Left cardiac atrium (tissue), 4 donors: ENCODE data around the gene ZNF562. TPM values are rescaled to one million over a fixed set of nuclear protein-coding genes. Genes with fewer than 3 reads are reported as not detected.
"Not testable (repeated sequence)": the region's sequence is repeated elsewhere in the genome, so short reads cannot be mapped to it uniquely, and the experiment has no call there.

Experiments used
- ATAC-seq, 2 donors: fragments of 200-7000 bp; cut with Tn5 transposase; one replicate each; pipeline ENCODE4 v1.9.1; 2020; ENCODE audit warnings: mild to moderate bottlenecking in 2 of 2, moderate library complexity in 2 of 2
- DNase-seq: peaks from one replicate; pipeline ENCODE4 v3.0.0-alpha.2; 2020
- intact Hi-C, 2 donors: fragments of 100-400 bp; cut with DNase I; formaldehyde crosslinking; loops; one replicate each; pipeline versions ENCODE4 v1.14.1 to v1.15.1; 2022 to 2023
- total RNA-seq, 2 donors: library from RNA; stranded (reverse); fragmentation: NEBNext Ultra II Directional; extraction: Animal tissue kit (Norgen Biotek cat#: 25700); gene quantifications; one replicate each; pipeline ENCODE4 v1.2.1, GENCODE V29; 2021
- donor health status: DM: no; HTN: yes; CAD: no.
- donor health status: DM: no; HTN: yes; CAD: no; lungs with severe emphysema.
- donor health status: DM: yes; HTN: yes; CAD: no.
- donor health status: Dilated cardiomyopathy.

The ZNF562 gene
- total RNA-seq, 2 donors from 2014 or later = 21.8 to 27.5 TPM

DNA sequence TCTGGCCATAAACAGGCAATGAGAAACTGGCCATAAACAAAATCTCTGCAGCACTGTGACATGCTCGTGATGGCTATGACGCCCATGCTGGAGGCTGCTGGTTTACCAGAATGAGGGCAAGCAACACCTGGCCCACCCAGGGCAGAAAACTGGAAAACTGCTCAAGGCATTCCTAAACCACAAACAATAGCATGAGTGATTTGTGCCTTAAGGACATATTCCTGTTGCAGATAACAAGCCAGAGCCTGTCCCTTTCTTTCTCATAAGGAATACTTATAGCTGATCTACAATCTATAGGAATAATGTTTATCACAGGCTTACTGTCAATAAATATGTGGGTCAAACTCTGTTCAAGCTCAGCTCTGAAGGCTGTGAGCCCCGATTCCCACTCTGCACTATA is 23.4 kb downstream of the ZNF562 start:
- DNase-seq, intact Hi-C loops, ATAC-seq: not testable (repeated sequence)

DNA sequence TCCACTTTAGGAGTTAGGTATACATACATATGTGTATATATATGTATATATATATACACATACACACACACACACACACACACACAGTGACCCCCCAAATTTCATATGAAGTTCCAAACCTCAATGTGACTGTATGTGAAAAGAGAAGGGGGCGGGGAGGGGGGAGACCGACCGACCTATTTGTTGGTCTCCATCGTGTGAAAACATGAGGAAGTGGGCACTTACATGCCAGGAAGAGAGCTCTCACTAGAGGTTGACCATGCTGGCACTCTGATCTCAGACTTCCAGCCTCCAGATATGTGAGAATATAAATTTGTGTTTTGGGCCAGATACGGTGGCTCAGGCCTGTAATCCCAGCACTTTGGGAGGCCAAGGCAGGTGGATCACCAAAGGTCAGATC is 24.6 kb downstream of the ZNF562 start:
- intact Hi-C loops = no loop called here
- ATAC-seq = no peak
- DNase-seq = no peak

DNA sequence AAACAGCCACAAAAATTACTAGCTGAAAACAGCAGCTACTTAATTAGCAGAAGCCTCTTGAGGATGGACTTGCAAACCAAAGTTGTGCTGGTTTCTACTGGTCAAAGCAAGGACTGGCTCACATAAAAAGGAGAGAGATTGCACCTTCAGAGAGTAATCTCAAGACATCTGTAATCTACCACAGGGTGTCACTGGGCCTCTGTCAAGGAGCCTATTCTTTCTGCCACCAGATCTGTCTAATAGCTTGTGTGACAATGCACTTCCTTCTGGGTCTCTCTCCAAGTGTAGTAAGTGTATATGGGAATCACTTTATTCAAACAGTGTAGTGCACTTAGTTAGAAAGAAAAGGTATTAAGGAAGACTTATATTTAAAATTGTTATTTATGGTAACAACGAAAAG is 29.4 kb downstream of the ZNF562 start:
- ATAC-seq (no peak), DNase-seq (no peak)
- intact Hi-C loops = no loop called here

DNA sequence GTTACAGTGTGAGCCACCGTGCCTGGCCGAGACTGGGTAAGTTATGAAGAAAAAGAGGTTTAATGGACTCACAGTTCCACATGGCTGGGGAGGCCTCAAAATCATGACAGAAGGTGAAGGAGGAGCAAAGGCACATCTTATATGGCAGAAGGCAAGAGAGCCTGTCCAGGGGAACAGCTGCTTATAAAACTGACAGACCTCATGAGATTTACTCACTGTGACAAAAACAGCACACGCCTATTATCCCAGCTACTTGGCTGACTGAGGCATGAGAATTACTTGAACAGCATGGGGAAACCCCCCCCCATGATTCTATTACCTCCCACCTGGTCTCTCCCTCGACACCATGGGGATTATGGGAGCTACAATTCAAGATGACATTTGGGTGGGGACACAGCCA is 30.4 kb downstream of the ZNF562 start:
- intact Hi-C loops = no loop called here
- DNase-seq (no peak), ATAC-seq (no peak)

DNA sequence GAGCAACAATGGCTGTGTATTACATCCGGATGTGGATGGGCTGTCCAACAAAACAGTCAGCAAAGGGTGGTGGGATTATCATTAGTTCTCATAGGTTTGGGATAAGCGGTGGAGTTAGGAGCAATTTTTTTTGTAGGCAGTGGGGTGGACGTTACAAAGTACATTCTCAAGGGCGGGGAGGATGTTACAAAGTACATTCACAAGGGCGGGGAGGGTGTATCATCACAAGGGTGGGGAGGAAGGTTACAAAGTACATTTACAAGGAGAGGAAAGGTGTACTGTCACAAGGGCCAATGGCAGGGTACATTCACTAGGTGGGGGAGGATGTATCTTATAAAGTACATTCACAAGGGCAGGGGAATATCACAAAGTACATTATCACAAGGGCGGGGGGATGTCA is 33.1 kb downstream of the ZNF562 start:
- intact Hi-C loops = no loop called here
- ATAC-seq = no peak
- DNase-seq = no peak

DNA sequence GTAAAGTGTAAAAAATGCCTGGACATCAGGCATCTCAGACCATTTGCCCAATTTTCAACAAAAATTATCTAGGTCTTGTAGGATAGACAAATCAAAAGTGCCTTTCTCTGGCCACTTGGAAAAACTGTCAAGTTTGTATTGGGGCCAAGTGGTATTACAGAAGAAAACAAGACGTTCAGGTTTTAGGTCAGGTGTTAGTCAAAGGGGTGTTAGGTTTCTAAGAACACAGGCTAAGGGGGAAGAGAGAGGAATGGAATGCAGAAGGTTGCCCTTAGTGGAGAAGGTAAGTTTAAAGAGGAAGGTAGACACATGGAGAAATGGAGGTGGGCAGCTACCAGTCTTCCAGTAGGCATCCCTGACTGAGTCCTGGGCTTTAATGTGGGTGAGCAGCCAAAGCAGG is 33.9 kb downstream of the ZNF562 start:
- intact Hi-C loops = no loop called here
- DNase-seq = no peak
- no peak for ATAC-seq

DNA sequence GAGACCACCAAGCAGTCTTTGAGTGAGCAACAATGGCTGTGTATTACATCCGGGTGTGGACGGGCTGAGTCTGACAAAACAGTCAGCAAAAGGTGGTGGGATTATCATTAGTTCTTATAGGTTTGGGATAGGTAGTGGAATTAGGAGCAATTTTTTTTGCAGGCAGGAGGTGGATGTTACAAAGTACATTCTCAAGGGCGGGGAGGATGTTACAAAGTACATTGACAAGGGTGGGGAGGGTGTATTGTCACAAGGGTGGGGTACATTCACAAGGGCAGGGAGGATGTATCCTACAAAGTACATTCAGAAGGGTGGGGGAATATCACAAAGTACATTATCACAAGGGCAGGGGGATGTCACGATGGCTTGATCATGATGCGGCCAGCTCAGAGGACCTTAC is 38.9 kb downstream of the ZNF562 start:
- intact Hi-C loops = no loop called here
- DNase-seq = no peak
- ATAC-seq = no peak

DNA sequence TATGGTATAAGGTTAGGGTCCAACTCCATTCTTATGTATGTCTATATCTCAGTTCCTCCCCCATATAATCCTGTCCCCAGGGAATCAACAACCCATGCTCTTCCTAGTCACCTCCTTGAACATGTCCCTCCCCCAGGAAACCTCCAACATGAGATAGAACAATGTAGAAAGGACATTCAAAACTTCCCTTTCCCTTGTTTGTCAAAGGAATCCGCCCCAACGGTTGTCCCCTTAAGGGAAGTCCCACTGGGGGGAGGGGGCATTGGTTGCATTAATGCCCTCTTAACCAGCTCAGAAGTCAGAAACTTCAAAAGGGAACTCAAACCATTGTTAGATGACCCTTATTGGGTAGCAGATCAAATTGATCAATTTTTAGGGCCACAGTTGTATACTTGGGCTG is 47.0 kb downstream of the ZNF562 start:
- DNase-seq (no peak), ATAC-seq (no peak)
- intact Hi-C loops = loop anchor here in 1 of 2 donors (2.0 kb wide), 1 partner anchor 169 kb away; no protein-coding TSS in a partner anchor

DNA sequence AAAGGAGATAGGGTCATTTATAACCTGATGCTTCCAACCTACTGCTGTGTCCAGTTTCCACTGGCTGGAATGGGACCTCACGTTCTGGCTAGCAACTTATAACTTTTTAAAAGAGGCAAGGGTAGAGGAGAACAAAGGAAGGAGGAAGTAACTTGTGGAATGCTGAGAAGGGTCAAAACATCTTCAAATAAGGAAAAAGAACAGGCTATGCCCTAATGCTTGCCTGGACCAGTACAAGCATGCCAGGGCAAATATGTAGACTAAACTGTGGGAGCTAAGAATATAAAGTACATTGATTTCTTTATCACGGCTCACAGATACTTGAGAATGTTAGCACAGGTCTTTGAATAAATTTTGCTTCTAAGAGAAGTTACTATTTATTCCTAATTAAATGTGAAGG is 52.4 kb downstream of the ZNF562 start:
- DNase-seq (no peak), ATAC-seq (no peak)
- intact Hi-C loops = loop anchor here in 1 of 2 donors (5.0 kb wide), 1 partner anchor 170 kb away; no protein-coding TSS in a partner anchor

DNA sequence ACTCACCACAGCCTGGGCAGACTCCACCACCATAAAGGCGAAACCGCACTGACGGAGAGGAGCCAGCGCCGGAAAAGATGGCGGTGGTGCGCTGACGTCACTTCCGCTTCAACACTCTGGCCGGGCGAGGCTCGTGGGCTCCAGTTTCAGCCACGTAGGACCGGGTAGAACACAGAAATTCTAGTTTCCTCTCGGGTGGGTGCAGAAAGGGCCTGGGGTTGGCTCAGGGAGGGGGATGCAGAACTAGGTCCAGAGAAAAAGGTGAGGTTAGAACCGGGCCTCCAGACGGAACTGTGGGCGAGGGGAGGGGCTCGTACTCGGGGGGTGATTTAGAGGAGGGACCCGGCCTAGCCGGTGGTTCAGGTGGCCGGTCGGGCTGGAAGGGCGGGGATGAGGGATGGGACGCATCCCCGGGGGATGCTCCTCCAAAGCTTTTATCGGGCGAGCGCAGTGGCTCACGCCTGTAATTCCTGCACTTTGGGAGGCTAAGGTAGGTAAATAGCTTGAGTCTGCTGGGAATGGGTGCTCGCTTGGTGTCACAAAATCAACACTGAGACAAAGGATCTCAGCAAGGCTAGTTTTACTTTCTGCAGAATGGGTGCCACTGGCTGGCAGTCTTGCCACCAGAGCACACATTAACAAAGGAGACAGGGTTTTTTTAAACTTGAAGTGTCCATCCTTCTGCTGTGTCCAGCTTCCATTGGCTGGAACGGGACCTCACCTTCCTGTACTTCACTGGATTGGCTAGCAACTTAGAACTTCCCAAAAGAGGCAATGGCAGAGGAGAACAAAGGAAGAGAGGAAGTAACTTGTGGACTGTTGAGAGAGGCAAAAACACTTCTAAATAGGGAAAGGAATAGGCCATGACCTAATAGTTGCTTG is 53.5 kb downstream of the ZNF562 start, which contains the start of gene ZNF561:
Gene ZNF561, minus strand, starts transcription at position 77 of the 882 bp plus-strand sequence. CDS start 1,776 bp downstream, outside the sequence.
- intact Hi-C loops = loop anchor here in 1 of 2 donors (5.0 kb wide), 1 partner anchor 171 kb away; no protein-coding TSS in a partner anchor
- DNase-seq = peak; percentile 91
- peak; percentile 96 to 97 for ATAC-seq

DNA sequence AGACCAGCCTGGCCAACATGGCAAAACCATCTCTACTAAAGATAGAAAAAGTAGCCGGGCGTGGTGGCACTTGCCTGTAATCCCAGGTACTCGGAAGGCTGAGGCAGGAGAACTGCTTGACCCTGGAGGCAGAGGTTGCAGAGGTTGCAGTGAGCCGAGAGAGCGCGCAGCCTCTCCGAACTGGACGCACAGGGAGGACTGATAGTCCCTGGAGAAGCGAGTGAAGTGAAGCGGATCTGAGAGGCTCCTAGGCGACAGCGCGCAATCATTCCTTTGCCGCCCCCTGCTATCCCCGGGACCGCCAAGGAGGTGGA is 54.1 kb downstream of the ZNF562 start:
- no peak for DNase-seq
- no peak for ATAC-seq

DNA sequence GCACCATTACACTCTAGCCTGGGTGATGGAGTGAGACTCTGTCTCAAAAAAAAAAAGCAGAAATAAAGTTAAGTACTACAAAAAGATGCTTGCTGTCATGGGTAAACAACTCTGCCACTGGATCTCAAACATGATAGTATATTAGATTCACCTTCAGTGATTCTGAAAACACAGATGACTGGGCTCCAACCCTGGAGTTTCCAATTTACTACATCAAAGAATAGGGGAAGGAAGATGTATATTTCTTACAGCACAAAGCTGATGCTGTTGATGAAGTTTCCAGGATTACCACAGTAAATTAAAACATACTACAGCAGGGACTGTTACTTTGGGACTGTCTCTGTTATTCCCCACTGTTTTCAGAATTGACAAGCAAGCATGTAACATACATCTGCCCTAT is 59.1 kb downstream of the ZNF562 start:
- ATAC-seq (no peak), DNase-seq (no peak)
- intact Hi-C loops = no loop called here

More for the DNA sequence above, 54.1 kb downstream of the ZNF562 start:
- intact Hi-C loops = loop anchor here in 1 of 2 donors (5.0 kb wide), 1 partner anchor 172 kb away; no protein-coding TSS in a partner anchor

DNA sequence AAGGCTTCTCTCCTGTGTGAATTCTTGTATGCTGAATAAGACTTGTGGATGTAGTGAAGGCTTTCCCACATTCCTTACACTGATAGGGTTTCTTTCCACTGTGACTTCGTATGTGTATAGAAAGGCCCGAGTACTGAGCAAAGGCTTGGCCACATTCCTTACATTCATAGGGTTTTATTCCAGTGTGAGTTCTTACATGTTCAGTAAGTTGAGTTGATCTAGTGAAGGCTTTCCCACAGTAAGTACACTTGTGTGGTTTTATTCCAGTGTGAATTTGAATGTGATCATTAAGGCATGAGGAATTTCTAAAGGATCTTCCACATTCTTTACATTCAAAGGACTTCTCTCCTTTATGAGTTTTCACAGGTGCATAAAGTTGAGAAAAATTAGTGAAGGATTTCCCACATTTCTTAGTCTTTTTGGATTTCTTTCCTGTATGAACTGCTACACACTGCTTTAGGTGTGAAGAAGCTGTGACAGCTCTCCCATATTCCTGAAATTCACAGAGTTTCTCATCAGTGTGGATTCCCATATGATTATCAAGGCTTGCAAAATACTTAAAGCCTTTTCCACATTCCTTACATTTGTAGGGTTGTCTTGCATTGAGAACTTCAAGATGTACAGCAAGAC is 64.3 kb downstream of the ZNF562 start:
- intact Hi-C loops = no loop called here
- DNase-seq (no peak), ATAC-seq (no peak)

DNA sequence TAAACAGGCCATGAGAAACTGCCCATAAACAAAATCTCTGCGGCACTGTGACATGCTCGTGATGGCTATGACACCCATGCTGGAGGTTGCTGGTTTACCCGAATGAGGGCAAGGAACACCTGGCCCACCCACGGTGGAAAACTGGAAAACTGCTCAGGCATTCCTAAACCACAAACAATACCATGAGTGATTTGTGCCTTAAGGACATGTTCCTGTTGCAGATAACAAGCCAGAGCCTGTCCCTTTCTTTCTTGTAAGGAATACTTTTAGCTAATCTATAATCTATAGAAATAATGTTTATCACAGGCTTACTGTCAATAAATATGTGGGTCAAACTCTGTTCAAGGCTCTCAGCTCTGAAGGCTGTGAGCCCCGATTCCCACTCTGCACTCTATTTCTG is 66.0 kb downstream of the ZNF562 start:
- no peak for DNase-seq
- no peak for ATAC-seq
- intact Hi-C loops = no loop called here

DNA sequence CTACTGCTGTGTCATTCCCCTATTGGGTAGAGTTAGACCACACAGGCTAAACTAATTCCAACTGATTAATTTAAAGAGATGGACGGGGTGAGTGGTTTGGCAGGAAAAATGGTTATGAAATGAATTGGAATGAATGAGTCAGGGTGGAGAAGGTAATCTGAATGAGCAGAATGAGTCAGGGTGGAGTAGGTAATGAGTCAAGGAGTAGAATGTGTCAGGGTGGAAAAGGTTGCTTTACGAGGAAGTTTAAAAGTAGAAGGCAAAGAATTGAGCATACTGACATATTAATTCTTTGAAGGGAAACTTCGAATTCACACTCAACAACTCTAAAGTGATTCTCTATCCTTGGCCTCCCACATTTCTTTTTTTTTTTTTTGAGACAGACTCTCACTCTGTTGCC is 77.9 kb downstream of the ZNF562 start:
- intact Hi-C loops = no loop called here
- no peak for DNase-seq

More for the DNA sequence above, 77.9 kb downstream of the ZNF562 start:
- ATAC-seq = peak in 1 of 2 donors; percentile 40

Other genes starting within 250 kb of the ZNF562 start
- 10 to 100 TPM; 10.8 to 12.1 TPM for gene ZNF266, start 239.5 kb downstream of the ZNF562 start, total RNA-seq
- under 1 TPM in 1 of 2 donors, not detected in 1; 0.92 TPM for gene ZNF560, start 176.5 kb downstream of the ZNF562 start, total RNA-seq
- 10 to 100 TPM; 12.1 to 16.0 TPM for gene ZNF426, start 136.5 kb downstream of the ZNF562 start, total RNA-seq
- gene ZNF121, start 90.6 kb downstream of the ZNF562 start, total RNA-seq = 10 to 100 TPM; 14.7 to 23.0 TPM
- 10 to 100 TPM; 18.9 to 20.1 TPM for gene ZNF561, start 53.9 kb downstream of the ZNF562 start, total RNA-seq
- 10 to 100 TPM in 1 of 2 donors, 1 to 10 TPM in 1; 8.8 to 12.7 TPM for gene ZNF846, start 93.6 kb upstream of the ZNF562 start, total RNA-seq
- gene FBXL12, start 144.0 kb upstream of the ZNF562 start, total RNA-seq = 10 to 100 TPM; 12.8 to 14.5 TPM
- 100 to 1,000 TPM; 414 to 466 TPM for gene UBL5, start 152.8 kb upstream of the ZNF562 start, total RNA-seq
- gene PIN1, start 160.2 kb upstream of the ZNF562 start, total RNA-seq = 10 to 100 TPM; 73.7 to 74.9 TPM